HG03442 (cell line): ENCODE results near the gene RFC4.

Experiments used
- ATAC-seq: cut with Tn5 transposase; IDR thresholded peaks from one replicate; pipeline ENCODE4 v1.9.1; 2021; ENCODE audit warnings: mild to moderate bottlenecking, moderate library complexity; ENCODE audit not compliant: unreplicated experiment

The RFC4 gene

DNA sequence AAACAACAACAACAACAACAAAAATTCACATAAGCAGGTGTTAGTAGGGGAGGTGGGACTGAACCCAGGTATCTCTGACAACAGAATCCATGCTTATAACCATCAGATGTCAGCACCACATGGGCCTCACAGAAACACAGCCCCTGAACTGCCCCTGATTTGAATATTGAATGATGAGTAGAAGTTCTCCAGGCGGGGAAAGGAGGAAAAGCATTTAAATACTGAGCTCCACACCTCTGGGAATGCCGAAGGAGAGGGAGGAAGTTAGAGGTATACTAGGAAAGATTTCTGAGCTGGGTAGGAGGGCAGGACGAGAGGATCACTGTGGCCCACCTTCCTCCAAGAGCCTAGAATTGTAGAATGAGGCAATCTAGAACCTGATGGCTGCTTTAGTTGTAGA lies 54.8 kb downstream of the RFC4 start:
- no peak for ATAC-seq

DNA sequence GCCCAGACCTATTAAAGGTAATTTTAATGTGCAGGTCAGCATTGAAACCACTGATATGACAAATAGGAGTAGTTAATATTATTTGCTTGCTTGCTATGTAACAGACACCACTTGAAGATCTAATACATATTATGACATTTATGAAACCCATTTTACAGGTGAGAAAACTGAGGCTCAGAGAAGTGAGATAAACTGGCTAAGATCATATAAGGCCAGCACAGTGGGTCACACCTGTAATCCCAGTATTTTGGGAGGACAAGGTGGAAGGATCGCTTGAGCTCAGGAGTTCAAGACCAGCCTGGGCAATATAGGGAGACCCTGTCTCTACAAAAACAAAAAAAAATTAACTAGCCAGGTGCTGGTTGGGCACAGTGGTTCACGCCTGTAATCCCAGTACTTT lies 56.0 kb downstream of the RFC4 start:
- no peak for ATAC-seq

DNA sequence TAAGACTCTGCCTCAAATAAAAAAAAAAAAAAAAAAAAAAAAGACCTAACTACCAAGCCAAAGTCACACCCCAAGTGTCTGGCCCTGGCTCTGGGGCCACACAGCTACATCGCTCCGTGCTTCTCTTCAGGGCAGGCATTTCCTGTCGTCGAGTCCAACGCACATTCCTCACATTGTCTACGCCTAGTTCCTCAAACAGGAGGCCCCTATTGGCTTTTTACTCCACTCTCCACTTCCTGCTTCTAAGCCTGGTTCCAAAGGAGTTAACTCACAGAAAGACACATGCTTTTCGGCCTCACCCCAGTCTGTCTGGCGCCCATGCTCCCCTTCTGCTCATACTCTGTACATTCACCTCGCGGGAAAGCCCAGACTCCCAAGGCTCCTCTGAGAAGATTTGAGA lies 60.3 kb downstream of the RFC4 start:
- no peak for ATAC-seq

DNA sequence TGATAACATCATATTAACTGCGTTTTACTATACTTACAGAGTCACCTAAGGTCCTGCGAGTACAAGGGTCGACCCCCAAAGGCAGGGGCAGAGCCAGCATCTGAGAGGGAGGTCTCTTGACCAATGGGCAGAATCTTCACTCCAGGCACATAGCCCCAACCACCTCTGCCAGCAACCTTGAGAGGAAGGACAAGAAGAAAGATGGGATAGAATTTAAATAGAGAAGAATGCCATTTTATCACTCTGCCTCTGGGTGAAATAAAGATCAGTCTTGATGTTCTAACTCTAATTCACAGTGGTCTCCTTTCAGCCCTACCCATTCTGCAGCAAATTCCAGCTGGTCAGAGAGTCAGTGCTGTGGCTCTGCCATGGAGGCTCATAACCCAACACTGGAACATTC lies 62.6 kb downstream of the RFC4 start:
- ATAC-seq: no peak

DNA sequence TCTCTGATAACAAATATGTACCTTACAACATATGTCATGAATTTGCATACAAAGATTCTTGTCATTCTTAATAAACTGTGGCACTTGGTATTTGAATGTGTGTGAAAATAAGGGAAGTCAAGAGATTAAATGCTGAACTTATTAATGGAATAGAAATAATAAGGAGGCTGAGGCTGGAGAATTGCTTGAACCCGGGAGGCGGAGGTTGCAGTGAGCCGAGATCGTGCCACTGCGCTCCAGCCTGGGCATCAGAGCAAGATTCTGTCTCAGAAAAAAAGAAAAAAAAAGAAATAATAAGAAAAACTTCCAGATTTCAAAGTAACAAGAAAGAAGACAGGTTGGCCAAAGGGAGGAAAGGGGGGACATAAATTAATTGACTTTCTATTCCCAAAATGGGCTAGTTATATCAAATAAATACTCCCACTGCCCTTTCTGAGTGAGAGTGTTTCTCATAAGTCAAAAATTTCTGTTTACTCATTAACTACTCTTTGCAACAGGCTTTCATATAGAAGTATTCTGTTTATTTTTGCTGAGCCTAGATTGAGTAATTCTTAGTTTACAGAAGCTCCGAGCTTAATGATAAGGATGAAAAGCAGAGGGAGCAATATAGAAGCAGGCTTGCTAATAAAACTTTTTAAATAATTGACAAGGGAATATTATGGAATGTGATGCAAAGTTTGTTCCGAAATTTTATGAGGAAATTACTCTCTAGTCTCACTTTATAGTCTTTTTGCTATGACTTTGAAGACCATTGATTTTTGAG lies 63.5 kb downstream of the RFC4 start:
- ATAC-seq: no peak
